Measurements from ENCODE around the gene PLAGL2. TPM values are rescaled to one million over a fixed set of nuclear protein-coding genes. Genes with fewer than 3 reads are reported as not detected.
"Not testable (repeated sequence)": the region's sequence is repeated elsewhere in the genome, so short reads cannot be mapped to it uniquely, and the experiment has no call there.

The PLAGL2 gene
- total RNA-seq, 1 experiment from 2014 or later: 6.5 TPM

DNA sequence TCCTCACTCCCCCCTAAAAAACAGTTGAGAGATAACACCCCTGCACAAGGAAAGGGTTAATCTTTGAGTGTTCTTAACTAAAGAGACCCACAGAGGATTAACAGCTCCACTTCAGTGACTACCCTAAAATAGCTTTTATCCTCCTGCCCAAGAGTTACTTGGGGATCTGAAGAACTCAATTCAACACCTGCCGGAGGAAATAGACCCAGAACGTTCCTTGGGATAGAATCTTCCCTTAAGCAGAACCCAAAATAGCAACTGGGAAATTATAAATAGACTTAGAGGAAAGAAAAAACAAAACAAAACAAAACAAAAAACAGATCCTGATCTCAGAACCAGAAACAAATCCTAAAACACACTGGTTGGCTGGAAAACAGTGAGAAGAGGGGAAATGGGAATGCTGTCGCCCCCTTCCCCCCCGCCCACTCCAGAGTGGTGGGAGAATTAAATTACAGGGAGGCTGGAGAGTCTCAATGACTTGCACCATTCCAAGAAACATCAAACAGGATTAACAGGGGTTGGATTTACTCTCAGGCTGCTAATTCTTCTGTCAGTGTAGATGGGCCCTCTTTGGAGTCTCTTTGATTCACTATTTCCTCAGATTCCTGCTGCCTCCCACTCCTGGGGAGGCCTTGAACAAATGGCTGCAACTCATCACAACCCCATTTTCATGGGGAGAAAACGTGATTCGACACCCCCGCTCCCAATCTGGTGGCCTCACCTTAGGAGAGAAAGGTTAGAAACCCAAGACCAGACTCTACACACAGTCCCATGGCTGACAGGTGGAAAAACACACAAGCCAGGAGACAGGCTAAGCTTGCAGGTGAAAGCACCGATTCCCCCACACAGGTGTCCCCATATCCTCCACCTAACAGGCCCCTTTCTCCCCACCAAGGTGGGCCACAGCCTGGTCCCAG is 1.4 kb downstream of the PLAGL2 start:
- no peak for DNase-seq (ENCODE audit: extremely low read depth, low read depth)

DNA sequence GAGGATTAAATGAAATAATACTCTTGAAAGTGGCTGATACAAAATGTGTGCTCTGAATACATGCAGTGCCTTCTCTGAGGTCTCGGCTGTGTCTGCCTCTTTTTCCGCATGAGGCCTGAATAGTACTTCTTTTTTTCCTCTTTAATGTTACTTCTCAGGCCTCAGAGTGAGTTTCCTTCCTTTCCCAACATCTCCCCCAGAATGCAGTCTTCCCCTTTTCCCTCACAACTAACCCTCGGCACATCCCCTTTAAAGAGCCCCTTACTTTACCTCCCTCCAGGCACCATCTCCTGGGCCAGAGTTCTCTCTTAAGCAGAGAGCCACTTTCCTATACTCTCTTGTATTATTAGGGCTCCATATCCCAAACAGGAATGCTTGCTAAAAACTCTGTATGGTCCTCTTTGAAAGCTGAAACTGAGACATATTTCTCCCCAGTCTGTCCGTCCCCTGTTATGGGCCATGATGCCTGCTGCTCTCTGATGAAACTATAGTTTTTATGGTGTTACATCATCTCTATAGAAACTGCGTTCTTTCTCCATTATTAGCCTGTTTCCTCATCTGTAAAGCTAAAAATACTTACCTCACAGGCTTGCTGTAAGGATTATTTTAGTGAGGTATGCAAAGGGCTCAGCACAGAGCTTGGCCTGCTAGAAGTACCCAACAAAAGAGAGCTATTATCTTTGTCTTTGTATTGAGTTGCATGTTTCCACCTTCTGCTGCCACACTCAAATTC is 2.3 kb downstream of the PLAGL2 start:
- no peak for DNase-seq (ENCODE audit: extremely low read depth, low read depth)

DNA sequence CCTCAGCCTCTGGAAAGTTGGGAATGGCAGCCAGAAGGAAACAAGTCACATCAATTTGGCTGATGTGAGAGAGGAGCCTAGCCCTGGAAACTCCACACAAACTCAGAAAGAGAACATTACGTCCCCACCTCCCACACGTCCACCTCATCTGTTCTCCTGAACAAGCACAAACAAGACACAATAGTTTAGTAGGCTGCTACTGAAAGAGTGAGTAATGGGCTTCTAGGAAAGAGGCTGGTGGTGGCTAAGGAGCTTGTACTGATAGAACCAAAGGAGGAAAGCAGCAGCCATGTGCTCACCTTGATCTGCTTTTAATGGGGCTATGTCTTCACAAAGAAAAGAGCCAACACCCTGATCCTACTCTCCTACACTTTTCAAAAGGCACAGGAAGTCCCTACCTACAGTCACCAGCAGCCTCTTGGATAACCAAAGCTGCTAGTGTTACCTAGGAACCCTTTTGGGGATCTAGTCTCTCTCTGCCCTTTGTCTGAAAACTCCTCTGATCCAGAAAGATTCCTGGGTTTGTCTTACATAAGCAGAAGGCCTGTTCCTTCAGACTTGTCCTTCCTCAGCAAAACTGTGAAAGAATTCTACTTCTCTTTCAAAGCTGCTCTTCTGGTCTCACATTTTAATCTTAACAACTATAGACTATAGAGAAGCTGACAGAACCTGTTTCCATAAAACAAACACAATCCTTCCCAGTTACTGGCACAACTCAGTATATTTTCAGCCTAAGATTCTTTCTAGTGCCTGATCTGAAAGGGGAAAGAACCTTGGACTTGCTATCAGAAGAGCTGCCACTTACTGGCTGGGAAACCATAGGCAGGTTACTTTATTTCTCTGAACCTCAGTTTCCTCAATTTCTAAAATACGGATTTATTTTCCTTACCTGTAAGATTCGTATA is 3.1 kb downstream of the PLAGL2 start:
- no peak for DNase-seq (ENCODE audit: extremely low read depth, low read depth)

DNA sequence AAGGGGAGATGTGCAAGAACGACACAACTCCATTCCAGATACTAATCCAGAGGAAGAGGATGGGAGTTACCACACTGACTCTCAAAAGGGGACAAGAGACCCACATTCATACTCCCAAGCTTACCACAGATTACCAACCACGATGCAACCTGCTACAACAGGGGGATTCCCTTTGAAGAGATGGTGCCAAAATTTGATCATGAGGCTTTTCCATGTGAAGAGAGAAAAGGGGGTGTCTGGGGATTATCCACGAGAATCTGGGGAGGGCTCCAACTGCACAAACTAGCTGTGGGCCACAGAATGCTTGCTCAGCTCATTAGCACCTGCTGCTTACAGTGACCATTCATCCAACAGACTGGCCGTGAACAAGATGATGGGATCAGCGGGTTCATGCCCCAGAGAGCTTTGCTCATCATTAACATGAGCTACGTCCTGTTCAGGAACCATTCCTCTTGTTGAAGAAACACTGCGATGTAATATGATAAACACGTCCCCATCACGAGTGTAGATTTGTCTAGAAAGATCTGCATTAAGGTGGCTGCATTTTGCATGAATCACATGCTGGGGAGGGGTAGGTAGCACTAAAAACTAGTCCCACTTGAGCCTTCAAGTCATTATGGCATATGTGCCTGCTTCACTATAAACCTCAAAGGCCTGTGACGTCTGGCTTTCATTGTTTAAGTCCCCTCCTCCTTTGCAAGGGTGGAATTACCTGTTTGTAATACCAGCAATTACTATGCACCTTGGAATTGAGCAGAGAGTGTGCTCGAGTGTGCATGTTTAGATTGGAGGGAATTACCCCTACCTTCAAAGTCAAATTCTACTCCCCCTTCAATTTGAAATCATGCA is 4.0 kb downstream of the PLAGL2 start:
- no peak for DNase-seq (ENCODE audit: extremely low read depth, low read depth)

DNA sequence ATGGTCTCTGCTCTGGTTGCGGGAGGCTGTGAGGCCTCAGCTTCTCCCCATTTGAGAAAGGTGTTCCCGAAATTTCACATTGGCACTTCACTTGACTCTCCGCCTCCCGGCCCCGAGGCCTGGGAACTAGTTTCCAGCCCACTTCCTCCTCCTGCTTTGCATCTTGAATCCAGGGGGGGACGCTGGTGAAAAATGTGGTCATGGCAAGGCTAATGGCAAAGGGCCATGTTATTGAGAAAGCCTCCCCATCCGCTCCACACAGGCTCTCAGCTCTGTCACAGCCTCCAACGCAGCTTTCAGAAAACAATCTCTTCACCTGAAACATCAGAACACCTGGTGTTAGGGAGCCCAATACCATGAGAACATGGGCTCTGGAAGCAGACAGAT is 5.6 kb downstream of the PLAGL2 start:
- no peak for DNase-seq (ENCODE audit: extremely low read depth, low read depth)

DNA sequence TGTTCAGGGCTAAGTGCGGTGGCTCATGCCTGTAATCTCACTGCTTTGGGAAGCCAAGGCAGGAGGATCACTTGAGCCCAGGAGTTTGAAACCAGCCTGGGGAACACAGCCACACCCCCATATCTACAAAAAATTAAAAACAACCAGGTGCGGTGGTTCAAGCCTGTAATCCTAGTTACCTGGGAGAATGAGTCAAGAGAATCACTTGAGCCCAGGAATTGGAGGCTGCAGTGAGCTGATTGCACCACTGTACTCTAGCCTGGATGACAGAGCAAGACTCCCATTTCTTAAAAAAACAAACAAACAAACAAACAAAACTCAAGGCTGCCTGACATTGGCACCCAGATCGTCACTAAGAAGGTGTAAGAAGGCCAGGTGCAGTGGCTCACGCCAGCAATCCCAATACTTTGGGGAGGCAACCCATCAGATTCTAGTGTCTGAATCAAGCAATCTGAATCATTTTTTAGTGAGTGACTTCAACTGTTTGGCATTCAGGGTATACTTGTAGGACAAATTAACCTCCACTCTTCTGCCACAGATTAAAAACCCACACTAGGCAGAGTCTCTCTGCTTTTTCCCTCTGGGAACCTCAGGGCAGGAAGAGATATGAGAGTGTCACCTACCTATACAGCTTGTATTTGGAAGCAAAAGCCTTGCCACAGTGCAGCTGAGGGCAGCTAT is 6.1 kb downstream of the PLAGL2 start:
- DNase-seq (ENCODE audit: extremely low read depth, low read depth): no peak

DNA sequence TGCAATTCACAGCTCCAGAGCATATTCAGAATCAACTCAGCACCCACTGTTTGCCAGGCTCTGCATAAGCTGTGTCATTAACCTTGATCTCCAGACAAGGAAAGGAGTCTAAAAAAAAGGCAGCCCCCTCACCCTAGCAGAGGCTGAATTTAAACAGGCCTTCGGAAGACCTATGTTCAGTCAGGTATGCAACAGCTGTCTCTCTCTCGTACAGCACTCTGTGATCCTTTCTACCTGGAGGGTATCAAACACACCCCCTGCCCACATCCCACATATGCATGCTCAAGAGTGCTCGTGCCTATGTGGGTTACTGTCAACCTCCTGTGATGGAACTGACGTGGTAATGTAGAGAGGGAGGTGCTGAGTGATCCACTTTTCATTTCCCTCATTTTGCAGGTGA is 8.5 kb downstream of the PLAGL2 start:
- DNase-seq (ENCODE audit: extremely low read depth, low read depth): no peak

DNA sequence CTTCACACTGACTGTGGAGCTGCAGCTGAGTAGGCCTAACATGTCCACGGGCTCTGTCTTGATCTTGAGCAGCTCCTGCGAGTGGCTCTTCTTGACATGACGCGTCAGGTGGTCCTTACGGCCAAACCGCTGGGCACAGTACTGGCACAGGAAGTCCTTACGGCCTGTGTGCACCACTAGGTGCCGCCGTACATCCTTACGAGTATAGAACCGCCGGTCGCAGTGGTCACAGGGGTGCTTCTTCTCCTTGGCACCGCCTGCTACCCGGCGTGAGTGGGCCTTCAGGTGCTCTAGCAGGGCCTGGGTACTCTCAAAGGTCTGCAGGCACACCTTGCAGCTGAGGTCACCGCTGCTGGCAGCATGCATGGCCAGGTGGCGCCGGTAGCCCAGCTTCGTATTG is 10.4 kb downstream of the PLAGL2 start:
- DNase-seq (ENCODE audit: extremely low read depth, low read depth): not testable (repeated sequence)

DNA sequence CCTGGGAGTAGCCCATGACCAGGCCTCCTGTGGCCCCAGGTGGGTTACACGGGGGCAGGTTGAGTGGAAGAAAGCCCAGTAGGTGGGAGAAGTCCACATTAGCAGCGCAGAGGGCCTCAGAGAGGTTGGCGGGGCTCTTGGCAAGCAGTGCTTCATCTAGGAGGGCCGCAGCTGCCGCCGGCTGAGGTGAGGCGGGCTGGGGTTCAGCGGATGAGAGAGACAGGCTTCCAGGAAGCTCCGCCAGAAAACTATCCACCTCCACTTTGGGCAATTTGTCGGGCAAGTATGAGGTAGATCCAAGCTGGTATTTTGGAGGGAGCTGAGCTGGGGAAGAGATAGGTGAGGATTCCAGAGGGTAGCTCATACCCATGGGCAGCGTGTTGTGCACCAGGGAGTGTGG is 10.9 kb downstream of the PLAGL2 start:
- not testable (repeated sequence) for DNase-seq (ENCODE audit: extremely low read depth, low read depth)

DNA sequence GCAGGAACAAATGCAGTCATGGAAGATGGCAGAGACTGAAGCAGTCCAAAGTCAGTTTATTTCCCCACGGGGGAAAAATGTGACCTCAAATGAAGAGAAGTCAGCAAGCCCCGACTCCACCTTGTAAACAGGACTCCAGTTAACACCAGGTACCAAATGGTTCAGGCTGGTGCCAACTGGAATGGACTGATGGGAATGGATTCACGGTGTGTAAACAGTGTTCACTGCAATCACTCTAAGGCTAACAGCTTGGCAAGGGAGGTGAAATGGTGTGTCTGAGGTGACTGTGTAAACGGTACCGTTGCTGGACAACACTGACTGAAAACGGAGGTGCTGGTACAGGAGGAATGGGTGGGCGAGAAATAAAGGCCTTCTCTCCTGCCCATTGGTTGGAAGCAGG is 12.0 kb downstream of the PLAGL2 start:
- DNase-seq (ENCODE audit: extremely low read depth, low read depth): no peak

DNA sequence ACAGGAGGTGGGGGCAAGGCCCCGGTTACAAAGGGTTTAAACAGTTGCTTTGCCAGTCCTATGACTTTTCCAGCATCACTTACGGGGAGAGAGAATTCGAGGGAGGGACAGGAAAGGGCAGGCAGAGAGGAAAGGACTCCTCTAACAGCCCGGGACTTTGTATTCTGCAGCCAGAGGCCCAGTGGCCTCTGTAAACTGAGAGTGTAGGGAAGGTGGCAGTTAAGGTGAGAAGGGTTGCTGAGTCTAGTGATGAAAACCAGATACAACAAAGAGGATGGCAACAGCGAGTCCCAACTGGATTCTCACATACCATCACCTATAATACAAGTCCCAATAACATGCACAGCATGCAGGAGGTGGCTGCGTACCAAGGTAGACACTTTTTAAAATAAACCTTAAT is 13.5 kb downstream of the PLAGL2 start:
- no peak for DNase-seq (ENCODE audit: extremely low read depth, low read depth)

DNA sequence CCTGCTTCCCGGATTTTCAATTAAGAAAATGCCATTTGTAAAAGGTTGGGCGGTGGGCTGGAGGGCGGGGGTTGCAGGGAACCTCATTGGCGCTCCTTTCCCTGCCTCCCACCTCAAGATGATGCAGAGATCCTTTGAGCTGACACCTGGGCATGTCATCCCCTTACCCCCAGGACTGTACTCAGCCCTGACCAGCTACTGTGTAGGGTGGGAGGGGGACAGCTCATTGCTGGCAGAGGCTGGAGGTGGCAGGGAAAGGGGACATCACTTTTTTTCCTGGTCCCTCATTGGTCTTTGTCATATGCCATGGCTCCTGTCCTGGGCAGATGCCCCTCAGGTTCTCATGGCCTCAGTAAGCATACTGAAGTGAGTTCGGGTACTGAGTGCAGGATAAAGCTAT is 14.2 kb downstream of the PLAGL2 start:
- DNase-seq (ENCODE audit: extremely low read depth, low read depth): not testable (repeated sequence)

DNA sequence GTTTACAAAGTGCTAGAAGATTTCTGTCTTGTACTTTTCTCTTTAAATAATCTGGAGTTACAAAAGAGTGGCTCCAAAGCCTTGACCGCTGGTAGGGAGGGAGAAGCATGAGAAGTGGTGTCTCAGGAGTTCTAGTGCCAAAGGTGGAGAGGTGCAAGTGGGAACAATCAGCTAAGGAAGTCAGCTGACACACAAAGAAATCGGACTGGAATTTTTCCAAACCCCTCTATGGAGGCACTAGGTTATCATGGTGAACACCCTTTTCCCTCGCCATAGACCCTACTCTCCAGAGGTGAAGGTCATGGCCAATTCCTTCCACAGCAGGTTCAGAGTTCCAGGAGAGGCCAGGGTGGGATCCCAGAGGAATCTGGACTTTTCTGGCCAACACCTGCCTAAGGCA is 14.8 kb downstream of the PLAGL2 start:
- no peak for DNase-seq (ENCODE audit: extremely low read depth, low read depth)

DNA sequence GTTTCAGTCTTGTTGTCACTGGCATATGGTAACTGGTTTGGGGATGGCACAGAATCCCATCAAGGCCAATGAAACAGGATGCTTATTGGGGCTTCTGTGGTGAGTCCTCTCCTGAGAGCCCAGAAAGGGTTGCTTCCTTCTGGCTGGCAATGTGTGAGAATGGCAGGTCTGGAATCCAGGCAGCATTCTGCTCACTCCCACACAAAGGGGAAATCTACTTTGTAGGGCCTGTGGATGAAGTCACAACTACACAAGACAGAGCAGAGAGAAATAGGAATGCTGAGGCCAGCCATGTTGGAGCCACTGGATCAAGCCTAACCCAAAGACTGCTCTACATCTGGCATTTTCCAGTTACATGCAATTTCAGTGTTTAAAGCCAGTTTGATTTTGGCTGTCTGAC is 15.7 kb downstream of the PLAGL2 start:
- DNase-seq (ENCODE audit: extremely low read depth, low read depth): no peak

DNA sequence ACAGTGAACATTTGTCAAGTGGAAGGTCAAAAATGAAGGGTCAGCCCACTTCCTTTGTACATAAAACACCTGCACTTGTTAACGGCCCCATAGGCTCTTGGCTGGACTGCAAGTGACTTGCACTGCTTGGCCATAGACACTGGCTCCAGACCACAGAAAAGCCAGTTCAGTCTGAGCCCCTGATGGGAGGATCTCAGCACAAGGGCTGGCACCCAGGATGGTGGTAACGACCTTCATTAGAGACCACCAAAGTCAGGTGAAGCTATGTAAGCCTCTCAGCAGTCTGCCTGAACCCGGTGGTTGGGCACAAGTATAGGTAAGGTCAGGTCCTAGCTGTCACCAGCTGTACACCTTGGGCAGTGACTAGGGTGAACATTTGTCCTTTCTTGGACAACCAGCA is 16.1 kb downstream of the PLAGL2 start:
- DNase-seq (ENCODE audit: extremely low read depth, low read depth): no peak

DNA sequence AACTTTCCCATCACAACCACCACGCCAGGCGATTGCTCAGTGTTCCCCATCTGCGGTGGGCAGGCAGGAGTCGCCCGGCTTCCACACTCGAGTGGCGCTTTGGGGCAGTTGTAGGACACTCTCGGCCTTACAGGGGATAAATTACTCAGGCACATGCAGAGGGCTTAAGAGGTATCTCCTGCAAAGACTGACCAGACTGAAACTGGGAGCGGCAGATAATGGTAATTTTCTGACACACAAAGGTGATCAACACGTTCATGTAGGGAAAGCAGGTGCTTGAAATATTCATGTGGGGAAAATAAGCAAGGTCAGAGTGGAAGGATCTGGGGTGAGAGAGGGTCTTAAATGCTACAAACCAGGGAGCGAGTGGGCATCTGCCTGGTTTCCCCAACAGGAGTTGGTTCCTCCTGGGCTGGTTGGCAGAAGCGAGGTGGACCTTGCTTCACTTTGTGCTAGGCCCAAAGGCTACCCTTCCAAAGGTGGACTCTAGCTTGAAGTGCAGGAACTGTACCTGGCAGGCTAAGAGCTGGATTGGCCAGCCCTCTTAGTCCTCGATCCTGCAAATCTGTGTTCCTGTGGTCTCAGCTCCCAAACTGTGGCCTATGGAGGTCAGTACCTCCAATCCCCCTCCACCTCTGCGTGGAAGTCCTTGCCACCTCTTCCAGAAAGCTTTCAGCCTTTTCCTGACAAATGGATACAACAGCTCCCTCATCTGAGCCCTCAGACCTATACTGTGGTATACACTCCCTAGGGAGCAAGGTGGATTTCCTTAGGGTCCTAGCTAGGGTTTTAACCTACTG is 16.7 kb downstream of the PLAGL2 start:
- DNase-seq (ENCODE audit: extremely low read depth, low read depth): no peak

DNA sequence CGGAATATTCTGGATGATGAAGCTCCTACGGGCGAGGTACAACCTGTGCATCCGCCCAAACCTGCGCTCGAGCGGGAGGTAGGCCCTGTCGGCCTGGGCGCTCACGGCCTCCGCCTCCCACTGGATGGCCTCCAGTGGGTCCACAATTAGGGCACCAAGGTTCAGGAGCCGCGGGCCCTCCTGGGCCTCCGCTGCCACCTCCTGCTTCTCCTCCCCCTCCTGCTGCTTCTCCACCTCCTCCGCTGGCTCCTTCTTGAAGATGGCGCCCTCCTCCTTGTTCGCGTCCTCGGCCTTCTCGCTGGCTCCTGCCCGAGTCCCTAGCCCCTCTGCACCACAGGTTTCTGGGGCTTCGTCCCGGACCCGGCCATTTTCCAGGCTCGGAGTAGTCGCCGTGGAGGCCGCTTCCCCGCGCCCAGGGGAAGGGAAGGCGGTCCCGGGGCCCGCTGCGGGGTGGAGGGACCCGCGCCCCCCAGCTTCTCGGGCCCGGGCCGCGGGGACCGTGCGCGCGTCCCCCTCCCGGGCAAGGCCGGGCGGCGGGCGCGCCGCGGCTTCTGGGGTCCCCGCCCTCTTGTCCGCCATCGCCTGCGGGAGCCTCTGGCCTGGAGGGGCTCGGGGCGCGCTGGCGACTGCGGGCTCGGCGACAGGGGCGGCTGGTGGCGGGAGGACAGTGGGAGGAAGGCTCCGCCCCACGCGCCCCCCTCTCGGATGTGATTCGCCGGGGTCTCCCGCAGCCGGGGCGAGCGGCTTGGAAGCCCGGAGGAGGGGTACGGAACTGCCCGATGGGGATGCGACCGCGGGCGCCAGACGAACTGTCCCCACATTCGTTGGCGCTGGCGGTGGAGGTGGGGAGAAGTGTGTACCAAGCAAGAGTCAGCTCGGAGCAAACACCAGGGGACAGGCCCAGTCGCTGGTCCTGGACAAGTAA is 17.6 kb downstream of the PLAGL2 start:
- DNase-seq (ENCODE audit: extremely low read depth, low read depth): no peak

DNA sequence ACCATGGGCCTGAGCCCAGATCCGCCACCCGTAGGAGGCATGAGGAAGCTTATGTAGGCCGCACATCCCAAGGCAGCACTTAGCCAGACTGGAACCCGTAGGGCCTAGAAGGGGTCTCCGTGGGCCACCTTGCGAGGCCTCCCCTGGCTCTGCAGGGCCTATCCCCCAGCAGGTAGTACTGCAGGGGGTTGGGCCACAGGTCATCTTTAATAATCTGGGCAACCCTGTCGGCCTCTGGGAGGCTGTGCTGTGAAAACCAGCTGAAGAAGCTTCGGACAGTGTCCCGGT is 18.5 kb downstream of the PLAGL2 start:
- DNase-seq (ENCODE audit: extremely low read depth, low read depth): no peak
